Spleen (tissue), 7 donors: ENCODE results near the gene AMN1.

Experiments
- CTCF ChIP-seq, 11 experiments: fragments of 200-600 bp in 7 of 11; fragments of 450-650 bp in 4 of 11; sonication (generic) in 4 of 11; IDR thresholded peaks in 8 of 11; conservative IDR thresholded peaks in 3 of 11; 1 replicate in 7 of 11; 2 replicates in 4 of 11; pipeline versions ENCODE4 v1.4.0 to v1.8.0; 2016 to 2021; ENCODE audit warnings: antibody characterized with exemption in 11 of 11, inconsistent platforms in 4 of 11, mild to moderate bottlenecking in 1 of 11
- POLR2A ChIP-seq, 3 donors: fragments of 450-650 bp; IDR thresholded peaks; one replicate each; pipeline ENCODE4 v1.5.1; 2017; ENCODE audit warnings: antibody characterized with exemption in 3 of 3, mild to moderate bottlenecking in 1 of 3
- donor health status: DM: no; HTN: no; CAD: no; lungs with moderate emphysema.
- donor health status: DM: no; HTN: no; CAD: no.
- donor health status: DM: no; HTN: no; CAD: no.

- TF ChIP-seq CTCF (IDR thresholded peaks at IDR 0.05 in 8 of 11, conservative IDR thresholded peaks at IDR 0.05 in 3 of 11) (no peak), POLR2A (IDR thresholded peaks at IDR 0.05) (no peak)
Observed at GRCh38 chr12:31773223-31773750, 44.5 kb upstream of the AMN1 start.
